ENCODE data around the gene DEDD2.

DEDD2 gene

DNA sequence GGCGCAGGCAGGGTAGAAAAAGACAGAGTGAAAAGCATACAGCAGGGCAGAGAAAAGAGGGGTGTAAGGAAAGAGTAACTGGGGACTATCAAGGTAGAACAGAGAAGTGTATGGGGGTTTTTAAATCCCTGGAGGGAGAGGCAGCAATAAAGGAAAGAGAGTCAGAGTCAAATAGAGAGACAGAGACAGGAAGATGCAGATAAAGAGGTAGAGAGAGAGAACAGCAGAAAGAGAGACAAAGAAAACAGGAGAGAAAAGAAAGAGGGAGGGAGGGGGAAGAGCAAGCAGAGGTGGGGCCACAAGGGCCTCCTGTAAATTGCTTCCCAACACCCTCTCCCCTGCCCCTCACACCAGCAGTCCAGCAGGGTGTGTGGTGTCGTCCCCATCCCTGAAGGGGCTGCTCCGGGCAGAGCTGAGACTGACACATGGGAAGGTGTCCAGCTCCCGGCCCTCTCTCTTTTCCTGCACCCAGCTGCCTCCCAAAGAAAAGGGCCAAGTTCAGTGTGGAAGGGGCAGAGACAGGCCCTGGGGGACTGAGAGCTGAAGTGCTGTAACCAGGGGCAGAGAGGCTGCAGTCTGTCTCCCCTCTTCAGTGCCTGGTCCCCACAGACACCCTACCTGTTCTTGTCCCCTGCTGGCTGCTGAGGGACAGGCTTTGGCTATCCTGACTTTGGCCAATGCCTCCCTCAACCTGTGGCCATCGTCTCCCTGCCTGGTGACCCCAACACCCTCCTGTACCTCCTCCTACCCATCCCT lies 67.9 kb downstream of the DEDD2 start:
- Histone ChIP-seq H3K27me3 (ENCODE audit: control insufficient read depth in 5 of 5, insufficient read depth in 4 of 5, low read length in 5 of 5) (peaks cover 29 to 60% (median 47%) of the 10 kb centered on the region in 5 donors), H3K4me3 (ENCODE audit: low read depth in 1 of 5, low read length in 5 of 5) (no peak overlapping the region), H3K9ac (ENCODE audit: low read length in 5 of 5) (no peak overlapping the region), H3K27ac (ENCODE audit: low read depth, low read length) (no peak overlapping the region), H3K36me3 (ENCODE audit: control insufficient read depth in 5 of 5, insufficient read depth in 5 of 5, low read length in 5 of 5) (no peaks in the 10 kb centered on the region), H3K4me1 (ENCODE audit: control insufficient read depth in 5 of 5, insufficient read depth in 5 of 5, low read length in 5 of 5) (no peaks in the 10 kb centered on the region), H3K9me3 (ENCODE audit: control insufficient read depth in 5 of 5, low read length in 5 of 5) (no peaks in the 10 kb centered on the region)

Measured in subcutaneous abdominal adipose tissue (tissue), 5 donors.